ENCODE measurements around the gene ARHGAP18.

- no peak for TF ChIP-seq TARDBP (IDR thresholded peaks at IDR 0.05)
- TF ChIP-seq NFRKB (IDR thresholded peaks at IDR 0.05) = no peak
- TF ChIP-seq SP1 (IDR thresholded peaks at IDR 0.05) = no peak
- TF ChIP-seq ZNF384 (IDR thresholded peaks at IDR 0.05) = no peak
- TF ChIP-seq FOXM1 (IDR thresholded peaks at IDR 0.05; ENCODE audit: borderline replicate concordance) = no peak
Observed at GRCh38 chr6:129677620-129678325, 32.2 kb downstream of the ARHGAP18 start.
